ENCODE results near the gene NLK. TPM values are rescaled to one million over a fixed set of nuclear protein-coding genes. Genes with fewer than 3 reads are reported as not detected.
"Not testable (repeated sequence)": the region's sequence is repeated elsewhere in the genome, so short reads cannot be mapped to it uniquely, and the experiment has no call there.

NLK gene
- polyA plus RNA-seq, 3 donors: 6.1 to 9.1 (median 7.9) TPM

GRCh38 chr17:28128779-28129178 is 86.3 kb downstream of the NLK start:
- 93 to 100% (median 97%) methylated on average over 1 of the region's 1 CpG for WGBS, 3 donors
- H3K27ac ChIP-seq (ENCODE audit: low read depth, low read length): no peak overlapping the region

GRCh38 chr17:28130472-28130871 is 88.0 kb downstream of the NLK start:
- H3K27ac ChIP-seq (ENCODE audit: low read depth, low read length): no peak overlapping the region
- 83 to 94% (median 85%) methylated on average over 2 of the region's 2 CpGs for WGBS, 3 donors

DNA sequence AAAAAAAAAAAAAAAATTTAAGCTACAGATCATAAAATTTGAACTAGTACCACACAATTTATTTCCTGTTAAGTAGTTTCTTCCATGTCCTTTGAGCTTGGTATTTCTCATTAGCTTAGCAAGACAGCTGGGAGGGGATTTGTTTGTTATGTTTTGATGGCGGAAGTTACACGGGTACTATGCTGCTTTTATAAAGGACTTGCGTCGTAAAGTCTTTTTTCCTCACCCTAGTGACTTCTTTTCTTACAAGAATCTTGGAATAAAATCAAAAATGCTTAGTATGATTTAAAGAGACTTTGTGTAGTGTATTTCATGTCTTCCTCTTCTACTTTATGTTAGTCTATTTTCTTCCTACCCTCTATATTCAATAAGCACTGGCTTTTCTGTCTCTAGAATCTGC is 89.1 kb downstream of the NLK start:
- WGBS, 3 donors: 75 to 84% (median 77%) methylated on average over 4 of the region's 4 CpGs
- H3K27ac ChIP-seq (ENCODE audit: low read depth, low read length): no peak overlapping the region

- H3K27ac ChIP-seq (ENCODE audit: low read depth, low read length): no peak overlapping the region
These were observed 91.1 kb downstream of the NLK start for GRCh38 chr17:28133562-28133970.

DNA sequence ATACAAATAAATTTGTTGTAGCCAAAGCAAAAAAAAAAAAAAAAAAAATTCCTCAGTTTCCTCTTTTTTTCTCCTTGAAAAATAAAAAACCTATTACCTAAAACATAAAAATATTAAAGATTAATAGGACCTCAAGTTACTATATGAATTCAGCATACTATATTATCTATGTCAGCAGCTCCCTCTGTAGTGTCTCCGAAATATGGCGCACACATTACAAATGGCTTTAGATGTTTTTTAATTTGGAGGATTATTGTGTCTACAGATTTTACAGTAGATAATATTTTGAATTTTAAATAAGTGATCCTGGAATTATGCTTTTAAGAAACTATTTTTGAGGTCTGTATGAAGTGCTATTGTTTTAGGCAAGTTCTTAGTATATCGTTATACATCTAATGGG is 94.4 kb downstream of the NLK start:
- WGBS, 3 donors: 98 to 99% (median 98%) methylated on average over 3 of the region's 3 CpGs
- no peak overlapping the region for H3K27ac ChIP-seq (ENCODE audit: low read depth, low read length)

- WGBS, 3 donors: 58 to 81% (median 74%) methylated on average over 1 of the region's 1 CpG
These were observed 97.3 kb downstream of the NLK start for GRCh38 chr17:28139822-28140221.

DNA sequence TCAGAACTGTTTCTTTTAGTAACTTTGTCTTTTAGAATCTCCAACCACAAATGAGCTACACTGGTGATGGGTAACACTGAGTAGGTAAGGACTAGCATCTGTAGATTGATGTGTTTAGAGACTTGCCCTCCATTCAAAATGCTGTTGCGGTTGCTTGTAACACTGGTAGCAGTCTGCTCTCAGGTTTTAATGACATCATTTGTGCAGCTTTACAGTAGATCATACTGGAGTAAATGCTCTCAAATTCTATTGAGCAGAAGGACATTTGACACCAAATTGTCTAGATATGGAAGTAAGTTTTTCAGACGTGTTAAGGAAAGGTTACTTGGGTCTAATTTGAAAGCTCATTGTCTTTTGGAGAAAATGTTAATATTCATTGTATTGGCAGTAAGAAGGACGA is 98.8 kb downstream of the NLK start:
- WGBS, 3 donors: 73 to 90% (median 84%) methylated on average over 3 of the region's 3 CpGs
- no peak overlapping the region for H3K27ac ChIP-seq (ENCODE audit: low read depth, low read length)

More at GRCh38 chr17:28139822-28140221, 97.3 kb downstream of the NLK start:
- no peak overlapping the region for H3K27ac ChIP-seq (ENCODE audit: low read depth, low read length)

DNA sequence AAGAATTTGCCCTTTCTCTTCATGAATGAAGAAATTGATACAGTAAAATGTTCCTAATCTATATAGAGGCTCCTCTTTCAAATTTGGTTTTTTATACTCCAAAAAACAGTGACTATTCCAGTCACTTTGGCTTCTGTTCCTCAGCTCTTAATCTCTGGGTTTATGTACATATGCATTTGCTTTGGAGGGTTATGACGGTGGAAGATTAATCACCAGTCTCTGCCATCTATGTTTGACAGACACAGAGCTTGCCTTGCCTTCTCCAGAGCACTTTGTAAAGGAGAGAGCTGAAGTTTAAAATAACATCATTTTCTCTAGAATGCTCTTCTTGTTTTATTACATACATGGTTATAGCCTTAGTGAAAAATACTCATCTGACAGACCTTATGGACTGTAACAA is 99.3 kb downstream of the NLK start:
- no peak overlapping the region for H3K27ac ChIP-seq (ENCODE audit: low read depth, low read length)
- 45 to 91% (median 85%) methylated on average over 1 of the region's 1 CpG for WGBS, 3 donors

- no peak overlapping the region for H3K27ac ChIP-seq (ENCODE audit: low read depth, low read length)
- WGBS, 3 donors: 52 to 80% (median 68%) methylated on average over 5 of the region's 5 CpGs
These were observed 99.8 kb downstream of the NLK start for GRCh38 chr17:28142305-28142704.

DNA sequence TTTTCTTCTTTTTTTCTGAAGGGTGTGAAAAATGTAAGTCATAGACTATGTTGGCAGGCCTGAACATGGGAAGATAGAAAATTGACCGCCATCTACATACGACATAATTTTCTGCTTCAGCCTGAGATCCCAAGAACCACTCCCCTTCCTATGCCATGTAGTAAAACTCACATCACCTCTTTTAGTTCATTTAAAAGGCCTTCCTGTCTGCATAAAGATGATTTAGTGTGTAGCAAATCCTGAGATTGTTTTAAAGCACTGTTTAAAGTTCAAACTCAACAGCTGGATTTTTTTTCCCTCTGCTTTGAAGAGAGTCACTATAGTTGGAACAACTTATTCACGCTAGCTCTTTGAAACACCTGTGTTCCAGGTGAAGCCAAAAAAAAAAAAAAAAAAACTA is 101.5 kb downstream of the NLK start:
- 82 to 94% (median 84%) methylated on average over 3 of the region's 3 CpGs for WGBS, 3 donors
- H3K27ac ChIP-seq (ENCODE audit: low read depth, low read length): no peak overlapping the region

DNA sequence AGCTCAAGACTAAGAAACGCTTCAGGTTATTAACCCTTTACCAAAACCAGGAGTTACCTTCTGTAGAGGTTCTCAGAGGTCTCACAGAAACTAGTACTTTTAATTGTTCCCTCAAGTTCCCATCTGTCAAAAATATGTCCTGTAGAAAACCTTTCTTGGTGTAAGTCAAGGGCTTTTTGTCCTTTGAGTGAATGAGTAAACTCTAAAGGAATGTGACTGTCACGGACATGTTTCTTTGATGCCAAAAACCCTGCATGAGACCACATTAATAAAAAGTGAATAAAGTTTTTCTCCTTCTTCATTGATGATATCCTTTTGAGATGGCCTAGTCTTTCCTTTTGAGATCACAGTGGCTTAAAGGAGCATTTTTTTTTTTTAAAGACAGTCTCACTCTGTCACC is 102.9 kb downstream of the NLK start:
- WGBS, 3 donors: 45 to 77% (median 64%) methylated on average over 2 of the region's 2 CpGs
- H3K27ac ChIP-seq (ENCODE audit: low read depth, low read length): no peak overlapping the region

- H3K27ac ChIP-seq (ENCODE audit: low read depth, low read length): no peak overlapping the region
These were observed 104.5 kb downstream of the NLK start for GRCh38 chr17:28147017-28147416.

DNA sequence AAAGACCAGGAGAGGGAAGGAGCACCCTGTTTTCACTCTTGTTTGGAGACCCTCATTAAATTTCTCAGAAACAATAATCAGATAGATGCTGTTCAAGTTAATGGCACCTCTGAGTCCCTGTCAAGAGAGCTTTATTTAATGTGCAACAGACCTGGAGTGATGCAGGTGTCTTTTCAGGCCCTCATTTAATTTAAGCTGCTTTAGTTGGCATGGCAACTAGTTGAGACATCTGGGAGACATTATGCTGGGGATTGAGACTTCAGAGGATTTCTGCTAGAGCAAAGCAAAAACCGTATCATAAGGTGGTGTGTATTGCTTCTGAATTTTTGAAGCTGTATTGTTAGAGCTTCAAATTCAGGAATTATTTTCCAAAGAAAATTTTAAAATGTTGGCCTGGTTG is 108.5 kb downstream of the NLK start:
- WGBS, 3 donors: 79 to 87% (median 87%) methylated on average over 1 of the region's 1 CpG
- H3K27ac ChIP-seq (ENCODE audit: low read depth, low read length): no peak overlapping the region

- WGBS, 3 donors: 79 to 94% (median 90%) methylated on average over 2 of the region's 2 CpGs
- H3K27ac ChIP-seq (ENCODE audit: low read depth, low read length): no peak overlapping the region
These were observed 111.7 kb downstream of the NLK start for GRCh38 chr17:28154214-28154613.

DNA sequence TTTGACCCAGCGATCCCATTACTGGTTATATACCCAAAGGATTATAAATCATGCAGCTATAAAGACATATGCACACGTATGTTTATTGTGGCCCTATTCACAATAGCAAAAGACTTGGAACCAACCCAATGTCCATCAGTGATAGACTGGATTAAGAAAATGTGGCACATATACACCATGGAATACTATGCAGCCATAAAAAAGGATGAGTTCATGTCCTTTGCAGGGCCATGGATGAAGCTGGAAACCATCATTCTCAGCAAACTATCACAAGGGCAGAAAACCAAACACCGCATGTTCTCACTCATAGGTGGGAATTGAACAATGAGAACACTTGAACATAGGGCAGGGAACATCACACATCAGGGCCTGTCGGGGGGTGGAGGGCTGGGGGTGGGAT is 112.9 kb downstream of the NLK start:
- 96 to 99% (median 99%) methylated on average over 4 of the region's 4 CpGs for WGBS, 3 donors
- not testable (repeated sequence) for H3K27ac ChIP-seq (ENCODE audit: low read depth, low read length)

GRCh38 chr17:28159004-28159403 is 116.5 kb downstream of the NLK start:
- 80 to 88% (median 88%) methylated on average over 1 of the region's 1 CpG for WGBS, 3 donors
- no peak overlapping the region for H3K27ac ChIP-seq (ENCODE audit: low read depth, low read length)

- 92 to 98% (median 96%) methylated on average over 5 of the region's 5 CpGs for WGBS, 3 donors
- no peak overlapping the region for H3K27ac ChIP-seq (ENCODE audit: low read depth, low read length)
These were observed 117.4 kb downstream of the NLK start for GRCh38 chr17:28159924-28160323.

DNA sequence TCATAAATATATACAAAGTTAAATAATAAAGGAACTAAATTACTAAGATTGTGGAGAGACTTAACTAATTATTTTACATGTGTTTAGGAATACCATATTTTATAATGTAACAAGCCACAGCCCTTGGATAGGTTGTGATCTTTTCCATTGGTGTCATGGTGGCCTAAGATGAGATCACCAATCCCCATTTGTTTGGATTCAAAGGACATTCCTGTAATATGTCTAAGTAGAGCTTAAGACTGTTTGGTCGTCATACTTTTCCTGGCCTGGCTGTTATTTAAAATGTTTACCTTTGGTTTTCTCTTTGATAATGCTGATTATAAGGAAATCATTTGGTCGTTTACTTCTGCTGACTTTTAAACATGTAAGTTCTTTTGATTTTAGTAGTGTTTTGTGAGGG is 118.1 kb downstream of the NLK start:
- H3K27ac ChIP-seq (ENCODE audit: low read depth, low read length): no peak overlapping the region
- 48 to 85% (median 69%) methylated on average over 2 of the region's 2 CpGs for WGBS, 3 donors

- no peak overlapping the region for H3K27ac ChIP-seq (ENCODE audit: low read depth, low read length)
- 63 to 91% (median 65%) methylated on average over 4 of the region's 4 CpGs for WGBS, 3 donors
These were observed 118.8 kb downstream of the NLK start for GRCh38 chr17:28161311-28161710.

- H3K27ac ChIP-seq (ENCODE audit: low read depth, low read length): no peak overlapping the region
- 73 to 88% (median 83%) methylated on average over 2 of the region's 2 CpGs for WGBS, 3 donors
These were observed 124.0 kb downstream of the NLK start for GRCh38 chr17:28166478-28166877.

DNA sequence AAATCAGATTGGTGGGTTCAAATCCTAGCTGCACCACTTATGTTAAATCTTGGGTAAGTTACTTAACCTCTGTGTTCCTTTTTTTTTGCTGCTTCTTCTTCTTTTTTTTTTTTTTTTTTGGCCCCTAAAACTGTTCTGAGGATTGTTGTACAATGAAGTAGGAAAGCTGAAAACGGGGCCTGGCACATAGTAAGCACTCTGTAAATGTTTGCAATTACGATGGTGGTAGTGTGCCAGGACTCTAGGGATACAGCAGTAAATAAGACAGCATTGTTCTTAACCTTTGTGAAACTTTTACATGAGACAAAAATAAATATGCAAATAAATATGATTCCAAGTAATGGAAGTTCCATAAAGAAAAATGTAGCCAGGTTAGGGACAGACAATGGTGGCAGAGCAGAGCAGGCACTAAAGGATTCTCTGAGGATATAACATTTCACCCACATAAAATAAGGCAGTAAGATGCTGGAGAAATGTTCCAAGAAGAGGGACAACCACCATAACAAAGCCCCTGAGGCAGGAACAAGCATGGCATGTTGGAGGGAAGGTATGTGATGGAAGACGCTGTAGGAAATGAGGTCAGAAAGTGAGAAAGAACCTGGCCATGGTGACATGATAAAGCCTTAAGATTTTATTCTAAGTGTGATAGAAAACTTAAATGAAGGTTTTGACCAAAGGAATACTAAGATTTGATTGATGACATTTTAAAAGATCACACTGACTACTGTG is 127.3 kb downstream of the NLK start:
- 62 to 73% (median 71%) methylated on average over 3 of the region's 3 CpGs for WGBS, 3 donors

More for the DNA sequence above, 127.3 kb downstream of the NLK start:
- H3K27ac ChIP-seq (ENCODE audit: low read depth, low read length): no peak overlapping the region
